Fibroblast of the conjunctiva (primary cell): ENCODE results near the gene LEKR1.
"Not testable (repeated sequence)": the region's sequence is repeated elsewhere in the genome, so short reads cannot be mapped to it uniquely, and the experiment has no call there.

Experiments
- DNase-seq: peaks from one replicate; pipeline ENCODE4 v3.0.0-alpha.2; 2010; ENCODE audit warnings: low read depth

The LEKR1 gene

DNA sequence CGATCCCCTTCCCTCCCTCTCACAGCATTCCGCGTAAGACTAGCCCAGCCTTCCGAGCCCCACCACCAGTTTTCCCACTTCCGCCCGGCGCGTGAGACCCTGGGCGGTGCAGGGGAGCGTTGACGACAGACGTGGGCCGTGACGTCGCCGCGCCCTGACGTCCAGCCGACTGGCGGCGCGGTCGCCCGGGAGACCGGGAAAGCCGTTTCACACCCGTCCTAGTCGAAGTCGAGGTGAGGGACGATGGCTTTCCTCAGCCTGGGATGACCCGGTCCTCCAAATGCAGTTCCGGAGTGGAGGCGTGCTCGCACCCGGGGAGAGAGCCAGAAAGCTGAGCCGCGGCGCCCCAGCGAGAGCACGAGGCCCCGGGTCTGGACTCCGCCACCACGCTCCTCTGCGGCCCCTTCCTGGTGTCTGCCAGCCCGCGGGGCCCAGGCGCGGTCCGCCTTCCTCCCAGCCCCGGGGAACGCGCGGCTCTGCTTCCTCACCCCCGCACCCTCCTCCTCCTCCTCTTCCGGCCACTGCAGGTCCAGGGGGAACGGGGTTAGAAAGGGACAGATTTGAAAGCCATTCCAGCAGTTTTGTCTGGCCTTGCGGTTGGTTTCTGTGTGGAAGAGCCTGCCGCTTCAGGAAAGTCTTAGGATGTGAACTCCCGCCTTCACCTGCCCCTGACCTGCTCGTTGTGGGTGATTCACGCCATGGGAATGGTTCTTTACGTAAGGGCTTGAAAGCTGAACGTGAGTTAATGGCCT is at the start of gene LEKR1:
Gene LEKR1, plus strand, starts transcription at position 210 of the 752 bp plus-strand sequence. CDS start 2,977 bp downstream, outside the sequence.
- DNase-seq, result peak; percentile 65

DNA sequence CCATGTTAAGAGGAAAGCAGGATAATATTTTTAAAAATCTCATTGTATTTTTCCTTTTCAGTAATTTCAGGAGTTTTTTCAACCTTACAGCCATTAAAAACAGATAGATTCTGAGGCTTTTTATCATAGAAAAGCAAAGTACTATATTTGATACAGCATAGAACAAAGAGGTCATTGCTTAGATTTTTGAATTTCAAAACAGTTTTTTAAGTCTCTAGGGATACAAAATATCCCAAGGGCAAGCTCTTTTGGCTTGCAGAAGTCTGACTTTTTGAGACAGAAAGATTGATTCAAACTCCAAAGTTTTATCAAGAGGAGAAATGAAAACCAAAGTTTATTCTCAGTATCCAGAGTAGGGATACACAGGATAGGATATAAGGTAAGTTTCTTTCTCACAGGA is 49.3 kb upstream of the LEKR1 start:
- no peak for DNase-seq

DNA sequence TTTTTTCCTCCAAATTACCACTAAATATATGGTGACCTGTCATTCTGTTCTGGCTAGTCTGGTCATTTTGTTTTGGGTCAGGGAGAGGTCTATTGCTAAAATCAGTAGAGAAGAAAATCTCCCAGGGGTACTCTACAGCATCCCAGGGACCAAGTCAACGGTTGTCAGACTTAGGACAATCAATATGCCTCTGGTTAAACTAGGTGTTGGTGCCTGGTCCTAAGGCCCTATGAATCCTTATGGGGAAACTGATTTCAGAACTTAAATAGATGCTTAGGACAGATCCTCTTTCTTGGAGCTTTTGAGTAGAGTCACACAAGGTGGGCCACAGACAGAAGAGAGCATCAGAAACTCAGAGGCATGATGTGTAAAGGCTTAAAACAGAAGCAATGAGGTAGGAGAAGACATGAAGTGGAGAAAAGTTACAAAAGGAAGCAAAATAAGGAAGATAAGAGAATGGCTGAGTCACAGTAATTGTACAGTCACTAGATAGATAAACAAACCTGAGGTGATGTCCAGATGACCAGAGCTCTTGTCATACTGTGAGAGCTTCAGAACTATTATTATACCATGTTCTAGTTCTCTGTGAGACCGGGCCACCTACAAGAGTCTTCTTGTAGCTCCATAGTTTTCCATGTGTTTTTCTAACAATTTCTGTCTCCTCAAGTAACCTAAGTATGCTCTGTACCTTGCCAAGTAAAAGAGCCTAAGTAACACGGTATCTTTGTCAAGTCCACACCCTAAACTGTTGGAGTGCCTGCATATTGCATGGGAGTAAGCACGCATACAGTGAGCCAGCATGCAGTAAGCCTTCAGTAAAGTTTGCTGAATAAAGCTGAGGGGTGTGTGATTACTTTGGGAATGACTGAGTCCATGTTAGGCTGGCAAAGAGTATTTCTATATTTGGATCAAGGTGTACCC is 44.6 kb upstream of the LEKR1 start:
- no peak for DNase-seq

DNA sequence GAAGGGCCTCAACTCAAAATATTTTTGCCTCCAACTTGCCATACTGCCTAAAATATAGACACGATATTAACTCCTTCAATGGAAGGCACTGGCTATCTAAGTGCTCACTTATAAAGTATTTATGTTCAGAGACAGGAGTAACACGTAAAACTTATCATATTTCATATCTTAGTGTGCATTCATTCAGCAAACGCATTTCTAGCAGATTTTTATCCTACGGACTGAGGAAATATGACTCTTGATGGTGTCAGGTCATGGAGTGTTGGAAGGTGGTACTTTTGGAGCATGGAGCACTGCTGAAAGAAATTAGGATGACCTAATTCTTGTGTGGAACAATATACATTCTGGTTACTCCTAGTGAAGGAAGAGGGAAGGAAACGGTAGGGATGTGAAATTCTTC is 43.8 kb upstream of the LEKR1 start:
- no peak for DNase-seq

DNA sequence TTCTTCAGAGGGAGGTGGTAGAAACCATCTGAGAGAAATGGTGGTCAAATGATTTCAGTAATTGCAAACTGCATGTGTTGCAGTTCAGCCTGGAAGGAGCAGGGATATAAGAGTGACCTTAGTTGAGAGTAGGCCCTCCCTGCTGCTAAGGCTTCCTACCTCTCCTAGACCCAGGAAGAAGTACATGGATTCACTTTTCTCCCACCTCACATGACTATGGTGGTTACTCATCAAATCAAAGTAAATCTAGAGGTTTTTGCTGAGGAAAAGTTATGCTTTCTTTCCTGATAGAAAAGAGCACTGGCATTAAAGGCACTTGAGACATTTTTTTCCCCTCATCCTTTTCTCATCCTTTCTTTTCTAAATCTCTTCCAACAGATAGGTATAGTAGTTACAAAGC is 43.2 kb upstream of the LEKR1 start:
- DNase-seq, result no peak

DNA sequence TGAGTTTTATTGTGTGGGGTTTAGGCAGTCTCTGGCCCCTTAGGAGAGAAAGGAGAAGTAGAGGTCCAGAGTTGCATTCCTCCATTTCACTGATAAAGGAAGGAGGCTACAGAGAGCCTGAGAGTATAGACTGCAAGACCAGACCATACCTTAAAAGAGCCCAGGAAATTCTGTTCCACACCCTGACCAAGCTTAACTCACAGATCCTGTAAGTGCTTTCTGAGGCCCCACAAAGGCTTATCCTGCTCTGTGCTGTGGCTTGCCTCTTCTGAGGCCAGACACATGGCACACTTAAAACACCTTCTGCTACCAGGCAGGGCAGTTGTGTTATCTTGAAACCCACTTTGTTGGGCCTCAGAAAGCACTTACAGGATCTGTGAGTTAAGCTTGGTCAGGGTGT is 39.2 kb upstream of the LEKR1 start:
- no peak for DNase-seq

DNA sequence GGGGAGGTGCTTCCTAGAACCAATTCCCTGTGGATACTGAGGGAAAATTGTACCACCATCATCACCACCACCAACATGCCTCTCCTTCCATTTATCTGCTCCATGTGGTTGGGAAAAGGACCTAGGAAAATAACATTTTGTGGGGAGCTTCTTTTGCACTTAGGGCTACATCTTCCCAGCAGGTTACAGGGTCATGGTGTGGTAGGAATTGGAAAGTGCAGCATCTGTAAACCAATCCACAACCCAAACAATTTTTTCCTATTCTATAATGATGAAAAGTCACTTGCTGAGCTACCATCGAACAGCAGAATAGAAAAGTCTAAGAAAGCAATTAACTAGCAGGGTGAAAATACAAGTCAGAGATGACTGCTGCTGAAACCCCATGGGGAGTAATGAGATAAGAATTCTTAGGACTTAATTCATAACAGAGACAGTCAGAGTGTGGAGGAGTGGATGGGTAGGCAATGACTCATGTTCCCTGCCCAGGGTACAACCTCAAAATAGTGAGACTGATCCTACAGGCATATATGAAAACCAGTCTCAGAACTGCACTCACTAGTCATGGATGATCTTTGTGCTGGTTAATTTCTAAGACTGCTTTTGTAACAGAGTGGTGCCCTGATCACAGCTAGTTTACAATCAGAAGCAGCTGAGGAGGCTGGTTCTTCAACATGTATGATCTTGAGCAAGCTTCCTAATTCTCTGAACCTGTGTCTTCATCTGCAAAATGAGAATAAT is 38.1 kb upstream of the LEKR1 start:
- peak; percentile 85 for DNase-seq

DNA sequence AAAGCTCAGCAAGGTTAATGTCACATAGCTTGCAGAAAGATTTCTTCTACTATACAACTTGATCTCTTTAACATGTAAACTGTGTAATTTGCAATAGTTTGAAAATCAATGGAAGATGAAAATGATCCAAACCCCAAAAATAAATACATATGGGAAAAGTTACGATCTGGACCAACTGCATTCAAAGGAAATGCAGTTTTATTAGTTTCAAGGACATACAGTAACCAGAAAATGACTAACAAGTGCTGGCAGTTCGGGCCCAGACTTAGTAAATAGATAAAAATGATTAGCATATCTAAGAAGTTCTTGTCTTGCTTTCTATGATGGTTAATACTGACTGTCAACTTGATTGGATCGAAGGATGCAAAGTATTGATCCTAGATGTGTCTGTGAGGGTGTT is 37.3 kb upstream of the LEKR1 start:
- no peak for DNase-seq

DNA sequence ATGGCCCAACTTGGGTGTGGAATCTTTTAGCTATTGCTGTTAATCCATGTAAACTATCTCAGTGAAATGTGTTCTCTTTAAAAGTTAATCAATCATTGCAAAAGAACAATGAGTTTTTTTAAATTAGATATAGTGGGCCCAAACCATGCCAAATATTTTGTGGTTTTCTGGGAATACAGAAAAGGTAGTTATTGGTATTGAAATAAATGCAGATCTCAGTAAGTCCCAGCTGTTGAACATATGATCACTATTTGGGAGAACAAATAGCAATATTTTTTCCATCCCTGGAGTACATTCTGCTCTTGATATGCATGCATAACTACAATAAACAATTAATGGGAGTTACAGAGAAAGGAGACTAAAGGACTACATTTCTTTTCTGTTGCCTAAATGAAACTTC is 36.0 kb upstream of the LEKR1 start:
- no peak for DNase-seq

DNA sequence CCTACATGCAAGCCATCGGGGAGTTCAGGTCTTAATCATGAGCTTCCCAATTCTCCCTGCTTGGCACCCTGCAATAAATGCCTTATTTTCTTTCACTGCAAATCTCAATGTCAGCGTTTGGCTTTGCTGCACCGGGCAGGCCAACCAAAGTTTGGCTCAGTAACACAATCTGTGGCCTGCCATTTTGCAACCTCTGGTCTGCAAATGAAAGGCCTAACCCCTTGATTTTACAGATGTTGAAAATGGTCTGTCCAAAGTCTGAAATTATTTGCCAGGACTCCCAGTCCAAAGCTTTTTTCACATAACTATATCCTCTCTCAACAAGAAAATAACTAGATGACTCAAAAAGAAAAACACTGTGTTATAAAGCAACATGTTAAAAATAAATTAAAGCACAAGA is 34.0 kb upstream of the LEKR1 start:
- no peak for DNase-seq

DNA sequence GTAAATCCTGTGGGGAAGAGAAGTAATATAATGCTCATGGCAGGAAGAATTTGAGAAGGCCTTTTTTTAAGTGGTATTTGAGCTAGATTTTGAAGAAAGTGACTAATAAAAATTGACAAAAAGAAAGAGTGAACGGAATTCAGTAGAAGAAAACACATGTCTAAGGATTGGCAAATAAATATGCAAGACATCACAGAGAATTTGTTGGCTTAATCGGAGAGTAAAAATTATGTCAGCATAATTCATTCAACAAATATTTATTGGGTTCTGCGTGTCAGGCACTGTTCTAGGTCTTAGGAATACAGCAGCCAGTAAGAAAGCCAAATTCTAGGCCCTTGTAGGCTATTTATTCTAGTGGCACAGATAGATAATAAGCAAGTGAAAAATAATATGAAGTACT is 33.6 kb upstream of the LEKR1 start:
- no peak for DNase-seq

DNA sequence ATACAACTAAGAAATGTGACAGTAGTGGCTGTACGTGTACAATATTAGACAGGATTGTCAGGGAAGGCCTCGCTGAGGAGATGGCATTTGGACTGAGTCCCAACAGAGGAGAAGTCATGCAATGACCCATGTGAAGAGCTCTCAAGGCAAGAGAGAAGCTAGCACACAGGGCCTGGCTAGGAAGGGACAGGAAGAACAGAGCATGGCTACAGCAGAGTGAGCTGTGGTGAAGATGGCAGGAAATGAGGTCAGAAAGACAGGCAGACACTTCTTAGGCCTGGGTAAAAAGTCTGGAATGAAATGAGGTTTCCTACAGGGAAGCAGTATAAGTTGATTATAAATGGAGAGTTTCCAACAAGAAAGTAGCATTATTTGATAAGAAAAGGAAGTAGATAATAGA is 33.2 kb upstream of the LEKR1 start:
- DNase-seq, result no peak

DNA sequence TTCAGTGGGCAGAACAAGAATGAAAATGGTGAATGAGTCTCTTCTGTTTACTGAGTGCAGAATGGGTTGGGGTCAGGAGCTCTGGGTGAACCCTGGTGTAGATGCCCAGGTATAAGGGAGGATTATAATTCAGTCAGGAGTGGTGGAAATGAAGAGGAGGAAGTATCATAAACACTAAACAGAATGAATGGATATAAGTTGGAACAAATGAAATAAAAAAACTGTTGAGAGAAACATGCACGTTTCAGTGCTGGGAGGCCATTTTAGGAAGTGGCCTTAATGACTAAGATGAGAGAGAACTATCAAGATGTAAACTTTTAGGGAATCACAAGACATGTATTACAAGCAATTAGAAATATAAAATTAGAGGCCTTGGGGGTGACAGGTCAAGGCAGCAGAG is 32.8 kb upstream of the LEKR1 start:
- no peak for DNase-seq

DNA sequence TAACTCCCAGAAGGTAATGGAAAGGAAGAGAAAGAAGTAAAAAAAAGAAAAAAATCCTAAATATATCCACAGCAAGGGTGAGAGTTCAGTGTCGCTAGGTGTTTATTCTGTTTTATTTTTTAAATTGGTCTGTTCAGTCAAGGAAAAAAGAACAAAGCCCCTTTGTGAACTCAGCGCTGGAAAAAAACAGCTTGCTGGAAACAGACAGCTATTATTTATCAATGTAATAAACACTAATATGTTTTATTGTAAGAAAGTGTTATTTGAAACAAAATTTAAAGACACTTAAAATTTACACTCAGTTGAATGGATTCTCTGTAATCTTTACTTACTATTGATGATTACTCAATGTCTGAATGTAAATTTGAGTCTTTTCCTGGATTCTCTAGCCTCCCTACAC is 32.3 kb upstream of the LEKR1 start:
- DNase-seq, result no peak

DNA sequence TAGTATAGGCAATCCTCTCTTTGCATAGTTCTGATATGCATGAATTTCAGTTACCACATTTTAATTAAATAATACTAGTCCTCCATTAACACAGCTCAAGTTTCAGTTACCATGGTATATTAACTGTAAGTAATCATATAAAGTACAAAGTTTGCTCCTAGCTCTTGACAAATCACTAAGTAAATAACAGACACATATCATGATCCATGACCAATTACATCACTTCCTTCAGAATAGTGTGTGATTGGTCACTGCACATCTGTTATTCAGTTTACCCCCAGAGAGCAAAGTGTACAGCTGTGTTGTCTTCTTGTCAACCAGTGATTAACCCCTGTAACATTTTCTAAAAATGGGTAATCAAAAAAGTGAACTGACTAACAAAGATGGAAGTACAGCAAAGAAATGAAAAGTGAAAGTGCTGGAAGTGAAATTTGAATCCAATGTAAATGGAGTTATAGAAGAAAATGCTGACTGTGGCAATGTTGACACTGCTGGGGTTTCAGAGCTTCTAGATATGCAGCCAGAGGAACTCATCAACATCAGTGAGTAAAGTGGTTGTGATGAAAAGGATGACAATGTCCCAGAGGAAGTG is 30.2 kb upstream of the LEKR1 start:
- no peak for DNase-seq

DNA sequence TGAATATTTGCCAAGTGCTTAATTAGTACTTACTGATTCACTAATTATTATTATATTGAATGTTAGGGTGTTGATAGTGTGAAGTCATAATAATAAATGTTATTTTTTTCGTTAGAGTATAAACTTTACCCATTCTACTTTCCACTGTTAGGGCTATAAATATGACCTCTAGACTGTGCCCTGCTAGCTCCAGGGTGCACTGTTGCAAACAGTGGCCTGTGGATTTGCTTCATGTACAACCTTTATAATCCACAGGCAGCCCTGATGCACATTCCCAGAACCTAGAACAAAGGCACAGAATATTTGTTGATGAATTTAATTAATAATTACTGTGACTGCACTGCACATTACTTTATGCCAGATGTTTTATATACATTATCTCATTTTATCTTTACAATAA is 28.8 kb upstream of the LEKR1 start:
- no peak for DNase-seq

DNA sequence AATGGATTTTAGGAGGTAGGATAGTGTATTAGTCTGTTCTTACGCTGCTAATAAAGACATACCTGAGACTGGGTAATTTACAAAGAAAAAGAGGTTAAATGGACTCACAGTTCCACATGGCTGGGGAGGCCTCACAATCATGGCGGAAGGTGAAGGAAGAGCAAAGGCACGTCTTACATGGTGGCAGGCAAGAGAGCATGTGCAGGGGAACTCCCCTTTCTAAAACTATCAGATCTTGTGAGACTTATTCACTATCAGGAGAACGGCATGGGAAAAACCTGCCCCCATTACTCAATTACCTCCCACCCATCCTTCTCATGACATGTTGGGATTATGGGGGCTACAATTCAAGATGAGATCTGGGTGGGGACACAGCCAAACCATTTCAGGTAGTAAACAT is 25.9 kb upstream of the LEKR1 start:
- not testable (repeated sequence) for DNase-seq

DNA sequence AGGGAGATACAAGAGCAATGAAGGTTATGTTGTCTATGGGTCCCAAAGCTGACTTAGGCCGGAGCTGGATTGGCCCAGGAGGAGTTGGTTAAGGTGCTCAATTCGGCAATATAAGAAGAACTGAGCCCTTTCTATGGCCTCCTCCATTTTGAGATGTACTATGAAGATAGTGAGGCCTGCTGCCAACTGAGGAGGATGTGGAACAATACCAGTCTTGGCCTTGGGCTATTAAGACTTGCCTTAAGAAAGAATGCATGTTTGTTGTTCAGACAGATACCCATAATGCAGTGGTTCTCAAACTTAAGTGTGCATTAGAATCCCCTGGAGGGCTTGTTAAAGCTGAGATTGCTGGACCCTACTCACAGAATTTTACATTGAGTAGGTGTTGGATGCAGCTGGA is 24.4 kb upstream of the LEKR1 start:
- DNase-seq, result no peak

DNA sequence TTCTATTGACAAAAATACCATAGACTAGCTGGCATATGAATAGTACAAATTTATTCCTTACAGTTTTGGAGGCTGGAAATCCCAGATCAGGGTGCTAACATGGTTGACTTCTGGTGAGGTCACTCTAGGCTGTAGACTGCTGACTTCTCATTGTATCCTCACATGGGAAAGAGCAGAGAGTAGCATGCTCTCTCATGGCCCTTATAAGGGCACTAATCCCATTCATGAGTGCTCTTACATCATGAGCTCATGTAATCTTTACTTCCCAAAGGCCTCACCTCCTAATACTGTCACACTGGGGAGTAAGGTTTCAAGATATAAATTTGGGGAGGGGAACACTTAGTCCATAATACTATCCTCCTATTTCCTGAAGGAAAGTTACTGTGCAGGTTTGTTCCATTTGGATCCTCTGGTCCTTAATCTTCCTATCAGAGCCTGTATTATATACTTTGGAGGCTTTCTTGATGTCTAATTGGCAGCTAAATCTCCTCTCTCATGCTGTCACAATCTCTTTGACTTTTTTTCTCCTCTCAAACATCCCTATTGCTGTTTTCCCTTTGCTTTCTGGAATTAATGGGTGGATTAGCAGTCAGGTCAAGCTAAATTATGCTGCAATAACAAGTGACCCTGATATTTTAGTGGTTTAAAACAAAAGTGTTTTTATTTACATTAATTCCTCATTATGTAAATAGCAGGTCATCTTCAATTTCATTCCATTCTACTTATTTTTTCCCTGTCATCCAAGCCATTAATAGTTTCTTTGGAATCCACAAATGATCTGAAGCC is 23.1 kb upstream of the LEKR1 start:
- no peak for DNase-seq

DNA sequence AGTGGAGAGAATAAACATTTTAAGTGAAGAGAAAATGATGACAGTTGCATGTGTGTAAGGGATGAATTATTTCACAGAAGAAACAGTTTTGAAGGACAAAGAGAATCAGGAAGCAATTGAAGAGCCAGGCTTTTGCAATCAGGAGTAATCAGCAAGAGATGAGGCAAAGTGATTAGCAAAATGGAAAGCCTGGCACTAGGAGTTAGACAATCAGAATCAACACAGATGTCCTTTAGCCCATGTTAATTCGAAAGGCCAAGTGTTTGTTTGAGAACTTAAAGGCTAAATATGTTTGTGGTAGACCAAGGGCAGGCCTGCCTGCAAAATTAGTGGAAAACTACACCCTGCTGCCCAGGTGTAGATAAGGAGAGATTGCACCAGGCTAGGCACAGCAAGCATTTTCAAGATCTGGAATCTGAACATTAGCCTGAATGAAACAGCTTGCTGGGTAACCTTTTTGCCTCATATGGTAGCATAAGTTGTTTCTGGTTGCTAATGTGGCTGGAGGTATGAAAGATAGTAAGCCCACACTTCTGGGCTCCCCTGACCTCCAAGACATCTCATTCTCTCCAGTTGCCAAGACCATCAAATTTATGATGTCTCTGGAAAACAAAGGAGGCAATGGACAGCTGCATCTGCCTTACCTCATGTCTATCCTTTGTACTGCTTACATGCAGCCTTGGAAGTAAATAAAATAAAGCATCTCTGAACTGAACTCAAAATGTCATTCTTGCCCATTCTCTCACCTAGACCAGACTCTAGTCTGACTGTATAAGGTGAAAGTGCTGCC is 22.0 kb upstream of the LEKR1 start:
- DNase-seq, result no peak

DNA sequence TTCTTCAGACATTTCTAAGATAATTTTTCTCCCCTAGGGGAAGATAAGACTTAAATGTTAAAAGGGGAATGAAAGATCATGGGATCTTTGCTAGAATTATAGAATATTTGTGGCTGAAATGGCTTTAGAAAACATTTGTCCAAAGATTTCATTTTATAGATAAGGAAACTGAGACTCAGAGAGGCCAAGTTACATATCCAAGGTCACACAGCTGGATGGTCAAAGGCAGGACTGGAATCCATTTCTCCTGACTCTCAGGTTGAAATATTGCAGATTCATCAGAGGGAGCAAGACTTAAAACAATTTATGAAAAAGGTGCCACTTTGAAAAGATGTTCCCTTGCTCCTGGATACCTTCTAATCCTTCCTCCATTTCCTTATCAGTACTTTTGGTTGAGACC is 19.5 kb upstream of the LEKR1 start:
- DNase-seq, result no peak
